Neural cell (in vitro differentiated cells): Measurements from ENCODE around the gene AK8. TPM values are rescaled to one million over a fixed set of nuclear protein-coding genes. Genes with fewer than 3 reads are reported as not detected.

Experiments
- H2AFZ ChIP-seq: fragments of 200-600, 300-800 bp; sonication (generic), shearing (Covaris generic); 2 replicates; pipeline ENCODE4 v1.6.0; 2014; ENCODE audit warnings: low read depth, mild to moderate bottlenecking, antibody characterized with exemption, low read length, moderate library complexity
- H3F3A ChIP-seq: fragments of 200-600 bp; shearing (Covaris generic); 2 replicates; pipeline ENCODE4 v1.6.1; 2016; ENCODE audit warnings: mild to moderate bottlenecking, moderate library complexity, mixed read lengths, antibody characterized with exemption, low read length; ENCODE audit not compliant: insufficient read depth, poor library complexity, severe bottlenecking
- H3K27ac ChIP-seq: fragments of 200-600, 300-800 bp; sonication (generic), shearing (Covaris generic); 2 replicates; pipeline ENCODE4 v1.5.1; 2014; ENCODE audit warnings: mild to moderate bottlenecking, low read length, moderate library complexity
- H3K27me3 ChIP-seq: fragments of 300-800, 200-600 bp; sonication (generic), shearing (Covaris generic); 2 replicates; pipeline ENCODE4 v1.6.0; 2014; ENCODE audit warnings: mild to moderate bottlenecking, low read depth, low read length, moderate library complexity; ENCODE audit not compliant: insufficient read depth
- H3K36me3 ChIP-seq: fragments of 300-800, 200-600 bp; sonication (generic), shearing (Covaris generic); 2 replicates; pipeline ENCODE4 v1.5.1; 2014; ENCODE audit warnings: mild to moderate bottlenecking, antibody characterized with exemption, low read length, moderate library complexity; ENCODE audit not compliant: insufficient read depth
- H3K4me2 ChIP-seq: fragments of 300-800, 200-600 bp; sonication (generic), shearing (Covaris generic); 2 replicates; pipeline ENCODE4 v1.6.0; 2014; ENCODE audit warnings: mild to moderate bottlenecking, low read length
- H3K4me3 ChIP-seq: fragments of 300-800, 200-600 bp; sonication (generic), shearing (Covaris generic); 2 replicates; pipeline ENCODE4 v1.5.1; 2014; ENCODE audit warnings: mild to moderate bottlenecking, low read length, moderate library complexity
- H3K79me2 ChIP-seq: fragments of 200-600 bp; shearing (Covaris generic); replicated peaks from 2 replicates; pipeline ENCODE4 v1.6.0; 2014; ENCODE audit warnings: mild to moderate bottlenecking, low read length, moderate library complexity; ENCODE audit not compliant: insufficient read depth
- H3K9ac ChIP-seq: fragments of 300-800, 200-600 bp; sonication (generic), shearing (Covaris generic); 2 replicates; pipeline ENCODE4 v1.6.1; 2016; ENCODE audit warnings: mild to moderate bottlenecking, low read length, mixed read lengths
- H3K9me2 ChIP-seq: fragments of 200-600 bp; shearing (Covaris generic); 2 replicates; pipeline ENCODE4 v1.6.1; 2016; ENCODE audit warnings: mild to moderate bottlenecking, low read length, mixed read lengths; ENCODE audit not compliant: insufficient read depth
- H3K9me3 ChIP-seq: fragments of 200-600, 300-800 bp; sonication (generic), shearing (Covaris generic); 2 replicates; pipeline ENCODE4 v1.6.1; 2016; ENCODE audit warnings: mild to moderate bottlenecking, mixed run types, low read length, moderate library complexity, mixed read lengths
- H4K20me1 ChIP-seq: fragments of 200-600 bp; shearing (Covaris generic); 2 replicates; pipeline ENCODE4 v1.6.1; 2016; ENCODE audit warnings: mild to moderate bottlenecking, mixed run types; ENCODE audit not compliant: insufficient read depth
- CTCF ChIP-seq: fragments of 450-650 bp; IDR thresholded peaks from 2 replicates; pipeline ENCODE4 v1.5.1; 2014; ENCODE audit warnings: antibody characterized with exemption, mild to moderate bottlenecking, moderate library complexity; ENCODE audit not compliant: poor library complexity, severe bottlenecking
- EP300 ChIP-seq: fragments of 450-650 bp; conservative IDR thresholded peaks from 2 replicates; pipeline ENCODE4 v1.6.1; 2014; ENCODE audit warnings: antibody characterized with exemption, mild to moderate bottlenecking, moderate library complexity; ENCODE audit not compliant: poor library complexity, severe bottlenecking
- EZH2 ChIP-seq: fragments of 200-600, 300-800 bp; shearing (Covaris generic), sonication (generic); IDR thresholded peaks from 2 replicates; pipeline ENCODE4 v1.6.1; 2014; ENCODE audit warnings: antibody characterized with exemption, low read length, borderline replicate concordance, mild to moderate bottlenecking; ENCODE audit not compliant: insufficient read depth, poor library complexity, severe bottlenecking
- MXI1 ChIP-seq: fragments of 450-650 bp; conservative IDR thresholded peaks from 2 replicates; pipeline ENCODE4 v1.6.1; 2014; ENCODE audit warnings: antibody characterized with exemption, mild to moderate bottlenecking; ENCODE audit not compliant: poor library complexity, severe bottlenecking
- POLR2AphosphoS5 ChIP-seq: IDR thresholded peaks from 2 replicates; pipeline ENCODE4 v1.6.1; 2012
- RAD21 ChIP-seq: fragments of 450-650 bp; conservative IDR thresholded peaks from 2 replicates; pipeline ENCODE4 v1.6.1; 2014; ENCODE audit warnings: antibody characterized with exemption, mild to moderate bottlenecking, moderate library complexity
- REST ChIP-seq: IDR thresholded peaks from 2 replicates; pipeline ENCODE4 v1.6.1; 2012; ENCODE audit warnings: borderline replicate concordance
- SMC3 ChIP-seq: fragments of 450-650 bp; conservative IDR thresholded peaks from 2 replicates; pipeline ENCODE4 v1.6.1; 2014; ENCODE audit warnings: antibody characterized with exemption, mild to moderate bottlenecking, moderate library complexity; ENCODE audit not compliant: poor library complexity
- TAF1 ChIP-seq: IDR thresholded peaks from 2 replicates; pipeline ENCODE4 v1.6.1; 2012; ENCODE audit warnings: low read depth
- polyA plus RNA-seq: library from polyadenylated mRNA; depleted of rRNA; stranded (reverse); fragments of >200 nt; gene quantifications from 2 replicates; pipeline ENCODE4 v1.2.3, GENCODE V29; 2014

The AK8 gene
- polyA plus RNA-seq, 1 donor from 2014 or later: 0.71 TPM

- Histone ChIP-seq H3K79me2 (no peaks in the 10 kb centered on the region), H3K27ac (no peak overlapping the region), H3K36me3 (no peaks in the 10 kb centered on the region), H3K4me2 (no peak overlapping the region), H3F3A (no peaks in the 10 kb centered on the region), H3K9me2 (no peaks in the 10 kb centered on the region), H3K9me3 (no peaks in the 10 kb centered on the region), H3K27me3 (no peaks in the 10 kb centered on the region), H4K20me1 (no peaks in the 10 kb centered on the region), H3K9ac (no peak overlapping the region), H3K4me3 (no peak overlapping the region), H2AFZ (no peak overlapping the region)
- no peak for TF ChIP-seq EZH2
- no peak for TF ChIP-seq EP300
- TF ChIP-seq SMC3: no peak
- no peak for TF ChIP-seq MXI1
- no peak for TF ChIP-seq POLR2AphosphoS5
- no peak for TF ChIP-seq CTCF
- no peak for TF ChIP-seq REST
- TF ChIP-seq RAD21: no peak
- no peak for TF ChIP-seq TAF1
Measured at GRCh38 chr9:132846109-132846917, 31.8 kb downstream of the AK8 start.

GRCh38 chr9:132842124-132843044 lies 35.7 kb downstream of the AK8 start:
- Histone ChIP-seq H4K20me1 (no peaks in the 10 kb centered on the region), H3K4me2 (no peak overlapping the region), H3K27ac (no peak overlapping the region), H3F3A (no peaks in the 10 kb centered on the region), H2AFZ (no peak overlapping the region), H3K9me3 (no peaks in the 10 kb centered on the region), H3K27me3 (no peaks in the 10 kb centered on the region), H3K9me2 (no peaks in the 10 kb centered on the region), H3K36me3 (no peaks in the 10 kb centered on the region), H3K79me2 (no peaks in the 10 kb centered on the region), H3K9ac (no peak overlapping the region), H3K4me3 (no peak overlapping the region)
- TF ChIP-seq RAD21 (no peak), MXI1 (no peak), EZH2 (no peak), EP300 (no peak), SMC3 (no peak), POLR2AphosphoS5 (no peak), CTCF (no peak), TAF1 (no peak), REST (no peak)
